ENCODE results near the gene SERPINB12.

Gene SERPINB12

GRCh38 chr18:63617049-63617914 lies 75.1 kb downstream of the SERPINB12 start:
- DNase-seq (ENCODE audit: low read depth) = no peak
- TF ChIP-seq CTCF (conservative IDR thresholded peaks at IDR 0.05; ENCODE audit: low read length) = no peak

GRCh38 chr18:63617915-63618234 lies 75.7 kb downstream of the SERPINB12 start:
- TF ChIP-seq CTCF (conservative IDR thresholded peaks at IDR 0.05; ENCODE audit: low read length) = no peak
- no peak for DNase-seq (ENCODE audit: low read depth)

More at GRCh38 chr18:63617049-63617914, 75.1 kb downstream of the SERPINB12 start:
- no peak overlapping the region for H3K4me3 ChIP-seq (ENCODE audit: low read length)

More at GRCh38 chr18:63617915-63618234, 75.7 kb downstream of the SERPINB12 start:
- H3K4me3 ChIP-seq (ENCODE audit: low read length) = no peak overlapping the region
